Endothelial cell of umbilical vein (primary cell): ENCODE data around the gene SH3RF1. TPM values are rescaled to one million over a fixed set of nuclear protein-coding genes. Genes with fewer than 3 reads are reported as not detected.

Source experiments
- BruUV-seq: library from RNA; stranded (reverse); fragments of 400-500 nt; replicated peaks from 2 replicates; lab custom pipeline; 2021; lab: Mats Ljungman, UMichigan
- CTCF ChIA-PET: fragments of 300-600, 350-600 bp; sonication (Branson Sonifier 250); formaldehyde crosslinking; loops from one replicate; lab custom pipeline; 2021; ENCODE audit warnings: antibody characterized with exemption, inconsistent platforms; lab: Charles Lee
- POLR2A ChIA-PET: fragments of 300-600, 350-600 bp; sonication (Branson Sonifier 250); formaldehyde crosslinking; loops from one replicate; lab custom pipeline; 2021; ENCODE audit warnings: antibody characterized with exemption, inconsistent platforms; lab: Charles Lee
- DNase-seq: peaks from one replicate; pipeline ENCODE4 v3.0.0-alpha.2; 2011; ENCODE audit warnings: low read depth, low spot score
- FAIRE-seq: peaks from 2 replicates; lab custom pipeline; 2011; peaks lifted over from hg19 to GRCh38; lab: Jason Lieb, UNC
- H2AFZ ChIP-seq: 2 replicates; pipeline ENCODE4 v1.6.0; 2012; ENCODE audit warnings: low read depth, low read length, control low read depth, inconsistent platforms
- H3K27ac ChIP-seq: 2 replicates; pipeline ENCODE4 v1.5.1; 2011; ENCODE audit warnings: low read depth, mild to moderate bottlenecking, control low read depth, low read length, moderate library complexity; ENCODE audit not compliant: insufficient read depth
- H3K27me3 ChIP-seq, 2 experiments: 2 replicates each; pipeline versions ENCODE4 v1.6.0 to v1.6.1; 2011; ENCODE audit warnings: low read length in 2 of 2, mixed read lengths in 1 of 2; ENCODE audit not compliant: control insufficient read depth in 2 of 2, insufficient read depth in 2 of 2
- H3K36me3 ChIP-seq, 2 experiments: 2 replicates in 1 of 2; 3 replicates in 1 of 2; pipeline ENCODE4 v1.5.1; 2011; ENCODE audit warnings: low read length in 2 of 2, mild to moderate bottlenecking in 1 of 2, moderate library complexity in 1 of 2; ENCODE audit not compliant: control insufficient read depth in 2 of 2, insufficient read depth in 2 of 2; ENCODE audit errors: extremely low read depth in 1 of 2
- H3K4me1 ChIP-seq: 3 replicates; pipeline ENCODE4 v1.5.1; 2011; ENCODE audit warnings: mild to moderate bottlenecking, low read length; ENCODE audit not compliant: control insufficient read depth, insufficient read depth; ENCODE audit errors: extremely low read depth
- H3K4me2 ChIP-seq: 2 replicates; pipeline ENCODE4 v1.6.1; 2011; ENCODE audit warnings: low read length, control low read depth, mixed read lengths; ENCODE audit not compliant: insufficient read depth
- H3K4me3 ChIP-seq, 3 experiments: fragments of 200-600 bp in 1 of 3; sonication (generic), shearing (Covaris generic) in 1 of 3; replicated peaks in 1 of 3; 2 replicates each; pipeline ENCODE4 v1.5.1; 2011 to 2016; ENCODE audit warnings: control low read depth in 3 of 3, low read length in 3 of 3, mild to moderate bottlenecking in 2 of 3, inconsistent platforms in 1 of 3, low read depth in 1 of 3, moderate library complexity in 1 of 3; ENCODE audit not compliant: insufficient read depth in 1 of 3
- H3K79me2 ChIP-seq: 2 replicates; pipeline ENCODE4 v1.6.0; 2012; ENCODE audit warnings: low read length, inconsistent platforms; ENCODE audit not compliant: control insufficient read depth, insufficient read depth
- H3K9ac ChIP-seq: replicated peaks from 2 replicates; pipeline ENCODE3; 2011; ENCODE audit warnings: low read length, control low read depth; ENCODE audit not compliant: insufficient read depth; ENCODE audit errors: extremely low read depth
- H3K9me1 ChIP-seq: replicated peaks from 3 replicates; pipeline ENCODE4 v1.6.0; 2011; ENCODE audit warnings: mild to moderate bottlenecking, low read length; ENCODE audit not compliant: control insufficient read depth, insufficient read depth; ENCODE audit errors: extremely low read depth
- H3K9me3 ChIP-seq: replicated peaks from 2 replicates; pipeline ENCODE4 v1.5.1; 2012; ENCODE audit warnings: low read length, inconsistent platforms; ENCODE audit not compliant: control insufficient read depth, insufficient read depth
- H4K20me1 ChIP-seq: replicated peaks from 2 replicates; pipeline ENCODE3; 2011; ENCODE audit warnings: mild to moderate bottlenecking, low read length; ENCODE audit not compliant: control insufficient read depth, insufficient read depth; ENCODE audit errors: extremely low read depth
- CTCF ChIP-seq, 2 donors: IDR thresholded peaks; 1 replicate in 1 of 2; 2 replicates in 1 of 2; pipeline ENCODE4 v1.5.1; 2011; ENCODE audit warnings: low read length in 2 of 2, mild to moderate bottlenecking in 2 of 2, moderate library complexity in 2 of 2, control low read depth in 1 of 2, inconsistent platforms in 1 of 2, low read depth in 1 of 2; ENCODE audit not compliant: insufficient read depth in 1 of 2; ENCODE audit errors: extremely low read depth in 1 of 2
- EZH2 ChIP-seq: IDR thresholded peaks from 2 replicates; pipeline ENCODE4 v1.6.1; 2012; ENCODE audit warnings: borderline replicate concordance, low read depth, mild to moderate bottlenecking, moderate library complexity, low read length, inconsistent platforms; ENCODE audit not compliant: severe bottlenecking
- FOS ChIP-seq: IDR thresholded peaks from 2 replicates; pipeline ENCODE4 v1.6.1; 2011; ENCODE audit warnings: mild to moderate bottlenecking, low read length, moderate library complexity, borderline replicate concordance; ENCODE audit not compliant: insufficient read depth
- GATA2 ChIP-seq: IDR thresholded peaks from 2 replicates; pipeline ENCODE4 v1.7.0; 2011; ENCODE audit warnings: low read depth, mild to moderate bottlenecking, moderate library complexity, mixed read lengths, low read length; ENCODE audit not compliant: insufficient read length, insufficient read depth
- JUN ChIP-seq: IDR thresholded peaks from 2 replicates; pipeline ENCODE4 v1.6.1; 2011; ENCODE audit warnings: borderline replicate concordance, low read depth; ENCODE audit not compliant: insufficient read length, insufficient read depth
- MYC ChIP-seq: IDR thresholded peaks from one replicate; pipeline ENCODE4 v1.6.1; 2011; ENCODE audit warnings: mild to moderate bottlenecking, low read depth, low read length
- POLR2A ChIP-seq: IDR thresholded peaks from 2 replicates; pipeline ENCODE4 v1.6.1; 2012; ENCODE audit warnings: low read depth, mild to moderate bottlenecking, control low read depth, low read length
- POLR2AphosphoS5 ChIP-seq: IDR thresholded peaks from 2 replicates; pipeline ENCODE4 v1.6.1; 2012; ENCODE audit warnings: low read depth, mild to moderate bottlenecking, control low read depth, low read length, moderate library complexity; ENCODE audit not compliant: insufficient read depth
- dilution Hi-C: fragments of 300-500 bp; cut with MboI; formaldehyde crosslinking; loops from one replicate; pipeline ENCODE4 v1.15.0; 2019; ENCODE audit warnings: low sequenced_read_pairs; ENCODE audit not compliant: extremely low pct_ligation_motif_present
- intact Hi-C: fragments of 100-400 bp; cut with micrococcal nuclease; formaldehyde crosslinking; loops from one replicate; pipeline ENCODE4 v1.10.0; 2022
- polyA plus RNA-seq, 4 experiments: library from polyadenylated mRNA; depleted of rRNA in 3 of 4; stranded (reverse) in 3 of 4; unstranded in 1 of 4; fragments of >200 nt; gene quantifications; 2 replicates each; pipeline versions ENCODE4 v1.2.1 to v1.2.3, GENCODE V29; 2011 to 2012; ENCODE audit warnings: missing spikeins in 1 of 4
- total RNA-seq: library from RNA; stranded (reverse); gene quantifications from 2 replicates; pipeline ENCODE4 v1.2.3, GENCODE V29; 2021
- TF ChIP-seq, protein P1 (sequence below): IDR thresholded peaks from 2 replicates; pipeline ENCODE4 v1.6.1; 2011; ENCODE audit not compliant: insufficient read depth, insufficient read length

The SH3RF1 gene
- total and polyA plus RNA-seq, 2 donors (not counting 3 experiments of a cell fraction or from before 2014, with no cell fraction given) = 16.2 to 24.9 TPM

DNA sequence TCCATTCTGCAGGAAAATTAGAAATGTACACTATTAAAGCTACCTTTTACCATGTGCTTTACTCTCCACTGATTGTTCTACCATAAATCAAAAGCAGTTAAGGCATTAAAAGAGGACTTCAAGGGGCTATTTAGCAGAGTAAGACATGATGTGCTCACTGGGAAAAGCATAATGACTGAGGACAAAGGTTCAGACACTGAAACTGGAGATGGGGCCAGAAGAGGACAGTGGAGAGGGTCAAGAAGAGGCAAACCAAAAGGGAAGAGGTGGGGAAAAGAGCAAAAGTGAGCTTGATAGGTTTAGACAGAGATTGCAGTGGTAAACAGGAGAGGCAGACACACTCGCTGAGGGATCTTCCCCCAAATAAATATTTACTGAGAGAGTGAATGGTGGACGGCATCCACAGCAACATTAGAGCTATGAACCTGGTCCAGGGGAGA lies 23.8 kb downstream of the SH3RF1 start:
- ChIA-PET CTCF (interaction anchor here (1.4 kb wide), 1 partner anchor 9 kb away, joined by 4 read pairs; no protein-coding TSS in a partner anchor), POLR2A (interaction anchor here (0.9 kb wide), 1 partner anchor 9 kb away, joined by 20 read pairs; no protein-coding TSS in a partner anchor)
- Histone ChIP-seq H3K27me3 (no peaks in the 10 kb centered on the region), H3K27ac (no peak overlapping the region), H4K20me1 (no peaks in the 10 kb centered on the region), H3K4me2 (no peak overlapping the region), H3K9me3 (no peaks in the 10 kb centered on the region), H2AFZ (no peak overlapping the region), H3K4me1 (peaks cover 45% of the 10 kb centered on the region), H3K9ac (no peak overlapping the region), H3K36me3 (no peaks in the 10 kb centered on the region), H3K4me3 (no peak overlapping the region), H3K79me2 (peaks cover 89% of the 10 kb centered on the region), H3K9me1 (no peaks in the 10 kb centered on the region)
- no TSS peak for BruUV-seq
- TF ChIP-seq JUN (no peak), GATA2 (no peak), MYC (no peak), POLR2A (no peak), EZH2 (no peak), FOS (no peak), CTCF (IDR thresholded peaks at IDR 0.05; ENCODE audit: extremely low read depth in 1 of 2, insufficient read depth in 1 of 2, low read depth in 1 of 2, low read length in 2 of 2) (no peak), POLR2AphosphoS5 (no peak)
- TF ChIP-seq, protein P1, sequence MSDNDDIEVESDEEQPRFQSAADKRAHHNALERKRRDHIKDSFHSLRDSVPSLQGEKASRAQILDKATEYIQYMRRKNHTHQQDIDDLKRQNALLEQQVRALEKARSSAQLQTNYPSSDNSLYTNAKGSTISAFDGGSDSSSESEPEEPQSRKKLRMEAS = no peak
- intact Hi-C loops = no loop called here
- FAIRE-seq (no peak), DNase-seq (no peak)
- dilution Hi-C loops = no loop called here
